DND-41 (cell line): ENCODE results near the gene COMMD9.
"Not testable (repeated sequence)": the region's sequence is repeated elsewhere in the genome, so short reads cannot be mapped to it uniquely, and the experiment has no call there.

Source experiments
- EZH2 ChIP-seq: IDR thresholded peaks from 3 replicates; pipeline ENCODE4 v1.6.1; 2012; ENCODE audit warnings: borderline replicate concordance, low read depth, mild to moderate bottlenecking, moderate library complexity, low read length, inconsistent platforms; ENCODE audit not compliant: severe bottlenecking
- TF ChIP-seq, protein P1 (sequence below): IDR thresholded peaks from 2 replicates; pipeline ENCODE4 v1.5.1; 2012; ENCODE audit warnings: borderline replicate concordance, low read length, moderate library complexity, mild to moderate bottlenecking; ENCODE audit not compliant: poor library complexity, severe bottlenecking; ENCODE audit errors: extremely low read depth

DNA sequence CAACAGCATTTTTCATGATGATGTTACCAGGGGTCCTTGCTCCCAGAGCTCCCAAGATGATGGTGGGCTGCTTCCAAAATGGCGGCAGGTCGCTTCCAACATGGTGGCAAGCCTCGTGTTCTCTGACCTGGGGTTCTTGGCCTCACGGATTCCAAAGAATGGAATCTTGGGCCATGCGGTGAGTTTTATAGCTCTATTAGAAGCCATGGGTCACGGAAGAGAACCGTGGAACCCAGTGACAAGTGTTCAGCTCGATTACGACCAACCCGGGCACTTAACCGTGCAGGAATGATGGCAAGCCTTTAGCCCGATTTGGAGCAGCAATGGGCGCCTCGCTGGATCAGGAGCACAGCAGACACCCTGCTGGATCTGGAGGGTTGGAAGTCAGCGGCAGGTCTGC, 35.7 kb upstream of the COMMD9 start:
- not testable (repeated sequence) for TF ChIP-seq EZH2
- TF ChIP-seq, protein P1, sequence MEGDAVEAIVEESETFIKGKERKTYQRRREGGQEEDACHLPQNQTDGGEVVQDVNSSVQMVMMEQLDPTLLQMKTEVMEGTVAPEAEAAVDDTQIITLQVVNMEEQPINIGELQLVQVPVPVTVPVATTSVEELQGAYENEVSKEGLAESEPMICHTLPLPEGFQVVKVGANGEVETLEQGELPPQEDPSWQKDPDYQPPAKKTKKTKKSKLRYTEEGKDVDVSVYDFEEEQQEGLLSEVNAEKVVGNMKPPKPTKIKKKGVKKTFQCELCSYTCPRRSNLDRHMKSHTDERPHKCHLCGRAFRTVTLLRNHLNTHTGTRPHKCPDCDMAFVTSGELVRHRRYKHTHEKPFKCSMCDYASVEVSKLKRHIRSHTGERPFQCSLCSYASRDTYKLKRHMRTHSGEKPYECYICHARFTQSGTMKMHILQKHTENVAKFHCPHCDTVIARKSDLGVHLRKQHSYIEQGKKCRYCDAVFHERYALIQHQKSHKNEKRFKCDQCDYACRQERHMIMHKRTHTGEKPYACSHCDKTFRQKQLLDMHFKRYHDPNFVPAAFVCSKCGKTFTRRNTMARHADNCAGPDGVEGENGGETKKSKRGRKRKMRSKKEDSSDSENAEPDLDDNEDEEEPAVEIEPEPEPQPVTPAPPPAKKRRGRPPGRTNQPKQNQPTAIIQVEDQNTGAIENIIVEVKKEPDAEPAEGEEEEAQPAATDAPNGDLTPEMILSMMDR: not testable (repeated sequence)
